ENCODE data around the gene EFHD2.
A peak's percentile ranks its signal among the peaks of the same experiment; 100 is the strongest.

The EFHD2 gene

DNA sequence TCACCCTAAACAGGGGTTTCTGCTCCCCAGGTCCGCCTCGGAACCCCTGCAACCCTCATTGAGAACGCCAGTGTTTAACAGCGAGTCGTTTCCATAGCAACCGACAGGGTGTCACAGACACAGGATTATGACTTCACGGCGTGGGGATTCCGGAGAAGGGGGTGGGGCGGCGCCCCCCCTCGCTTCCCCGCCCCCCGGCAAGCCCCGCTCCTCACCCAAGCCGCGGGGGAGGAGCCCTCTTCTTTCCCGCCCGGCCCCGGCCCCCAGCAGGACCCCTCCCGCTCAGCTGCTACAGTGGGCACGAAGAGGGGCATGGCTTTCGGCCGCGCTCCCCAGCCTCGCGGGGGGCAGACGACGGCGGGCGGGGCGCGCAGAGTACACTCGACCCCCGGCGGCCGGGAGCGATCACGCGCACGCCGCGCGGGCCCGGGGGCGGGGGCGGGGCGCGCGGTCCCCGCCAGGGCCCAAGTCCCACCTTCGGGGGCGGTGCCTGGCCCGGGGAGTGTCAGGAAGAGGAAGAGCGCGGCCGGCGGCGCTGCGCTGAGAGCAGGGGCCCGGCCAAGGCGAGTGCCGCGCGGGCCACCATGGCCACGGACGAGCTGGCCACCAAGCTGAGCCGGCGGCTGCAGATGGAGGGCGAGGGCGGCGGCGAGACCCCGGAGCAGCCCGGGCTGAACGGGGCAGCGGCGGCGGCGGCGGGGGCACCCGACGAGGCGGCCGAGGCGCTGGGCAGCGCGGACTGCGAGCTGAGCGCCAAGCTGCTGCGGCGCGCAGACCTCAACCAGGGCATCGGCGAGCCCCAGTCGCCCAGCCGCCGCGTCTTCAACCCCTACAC is at the start of gene EFHD2:
Gene EFHD2 (plus strand): TSS at position 501 of the 835 bp plus-strand sequence. CDS start 84 bp downstream, at position 585.
- ChIA-PET POLR2A (ENCODE audit: low non-redundant PET) (interaction anchor here (0.5 kb wide), 1 partner anchor 28 kb away, joined by 7 read pairs; no protein-coding TSS in a partner anchor), CTCF (interaction anchor here (0.6 to 1.0 kb wide), 3 partner anchors 86 to 313 kb away, joined by 4 read pairs; no protein-coding TSS in a partner anchor)
- DNase-seq (ENCODE audit: low spot score) = peak; percentile 80
- TF ChIP-seq CTCF (conservative IDR thresholded peaks at IDR 0.05; ENCODE audit: low read depth) = no peak
- H3K27ac ChIP-seq = peak within 1 kb of the TSS; percentile 71

DNA sequence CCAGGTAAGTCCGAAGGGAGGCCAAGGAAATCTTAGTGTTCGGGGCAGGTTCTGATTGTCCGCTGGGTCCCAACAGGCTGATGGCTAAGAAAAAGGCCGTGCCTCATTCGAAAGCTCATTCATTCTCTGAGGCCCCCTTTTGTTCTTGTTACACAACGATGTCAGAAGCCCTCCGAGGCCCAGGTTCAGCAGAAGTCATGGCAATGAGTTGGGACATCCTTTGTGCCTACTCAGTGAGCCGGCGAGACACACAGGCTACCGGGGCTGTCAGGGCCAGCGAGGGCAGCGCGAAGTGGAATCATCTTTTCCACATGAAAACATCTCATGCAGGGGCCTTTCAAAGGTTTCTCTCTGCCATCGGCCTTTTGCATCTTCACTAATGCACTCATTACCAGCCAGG is 49.0 kb upstream of the EFHD2 start:
- no peak for DNase-seq (ENCODE audit: low spot score)
- POLR2A ChIA-PET (ENCODE audit: low non-redundant PET) = no interaction called here
- H3K27ac ChIP-seq = no peak overlapping the region
- CTCF ChIA-PET = interaction anchor here (0.7 kb wide), 1 partner anchor 331 kb away, joined by 3 read pairs; no protein-coding TSS in a partner anchor
- no peak for TF ChIP-seq CTCF (conservative IDR thresholded peaks at IDR 0.05; ENCODE audit: low read depth)

GRCh38 chr1:15362096-15362736 is 47.5 kb upstream of the EFHD2 start:
- no peak for TF ChIP-seq CTCF (conservative IDR thresholded peaks at IDR 0.05; ENCODE audit: low read depth)
- no peak overlapping the region for H3K27ac ChIP-seq
- ChIA-PET CTCF (no interaction called here), POLR2A (ENCODE audit: low non-redundant PET) (no interaction called here)
- DNase-seq (ENCODE audit: low spot score) = no peak

GRCh38 chr1:15362737-15363128 is 47.0 kb upstream of the EFHD2 start:
- POLR2A ChIA-PET (ENCODE audit: low non-redundant PET) = no interaction called here
- DNase-seq (ENCODE audit: low spot score) = no peak
- CTCF ChIA-PET = no interaction called here
- TF ChIP-seq CTCF (conservative IDR thresholded peaks at IDR 0.05; ENCODE audit: low read depth) = no peak
- H3K27ac ChIP-seq = no peak overlapping the region

GRCh38 chr1:15364740-15365139 is 44.9 kb upstream of the EFHD2 start:
- POLR2A ChIA-PET (ENCODE audit: low non-redundant PET) = no interaction called here
- no peak overlapping the region for H3K27ac ChIP-seq
- peak; percentile 36 for DNase-seq (ENCODE audit: low spot score)
- no peak for TF ChIP-seq CTCF (conservative IDR thresholded peaks at IDR 0.05; ENCODE audit: low read depth)
- CTCF ChIA-PET = no interaction called here

GRCh38 chr1:15368888-15369287 is 40.8 kb upstream of the EFHD2 start:
- POLR2A ChIA-PET (ENCODE audit: low non-redundant PET) = no interaction called here
- no peak for DNase-seq (ENCODE audit: low spot score)
- no peak overlapping the region for H3K27ac ChIP-seq
- TF ChIP-seq CTCF (conservative IDR thresholded peaks at IDR 0.05; ENCODE audit: low read depth) = no peak
- CTCF ChIA-PET = no interaction called here
